Vagina (tissue), 2 donors: ENCODE results near the gene KRT20. TPM values are rescaled to one million over a fixed set of nuclear protein-coding genes. Genes with fewer than 3 reads are reported as not detected.

Source experiments
- DNase-seq, 2 donors: peaks; one replicate each; pipeline ENCODE4 v3.0.0-alpha.2; 2017; ENCODE audit errors: extremely low spot score in 2 of 2
- H3K27ac ChIP-seq: fragments of 200-600 bp; sonication (generic); one replicate; pipeline ENCODE4 v1.5.1; 2019
- H3K27me3 ChIP-seq: fragments of 200-600 bp; sonication (generic); one replicate; pipeline ENCODE4 v1.5.1; 2019
- H3K36me3 ChIP-seq, 2 donors: fragments of 200-600 bp; sonication (generic); one replicate each; pipeline ENCODE4 v1.5.1; 2017 to 2019
- H3K4me1 ChIP-seq: fragments of 200-600 bp; sonication (generic); one replicate; pipeline ENCODE4 v1.5.1; 2019
- H3K4me3 ChIP-seq, 2 donors: fragments of 200-600 bp; sonication (generic); 1 replicate in 1 of 2; 2 replicates in 1 of 2; pipeline ENCODE4 v1.5.1; 2016 to 2019
- H3K9me3 ChIP-seq: fragments of 200-600 bp; sonication (generic); one replicate; pipeline ENCODE4 v1.5.1; 2019
- CTCF ChIP-seq, 3 experiments: fragments of 450-650 bp in 2 of 3; fragments of 200-600 bp in 1 of 3; sonication (generic) in 1 of 3; IDR thresholded peaks; one replicate each; pipeline ENCODE4 v1.5.1; 2017 to 2019; ENCODE audit warnings: antibody characterized with exemption in 3 of 3, mild to moderate bottlenecking in 2 of 3, moderate library complexity in 2 of 3
- POLR2A ChIP-seq, 2 donors: fragments of 450-650 bp; IDR thresholded peaks; one replicate each; pipeline ENCODE4 v1.6.1; 2017; ENCODE audit warnings: antibody characterized with exemption in 2 of 2, mild to moderate bottlenecking in 2 of 2, moderate library complexity in 2 of 2
- POLR2AphosphoS5 ChIP-seq, 2 donors: sonication (generic); formaldehyde crosslinking; IDR thresholded peaks; one replicate each; pipeline ENCODE4 v1.9.0; 2017; ENCODE audit warnings: antibody characterized with exemption in 2 of 2, mild to moderate bottlenecking in 2 of 2, low read depth in 1 of 2; ENCODE audit not compliant: insufficient read depth in 1 of 2
- intact Hi-C: fragments of 100-400 bp; cut with DNase I; formaldehyde crosslinking; loops from one replicate; pipeline ENCODE4 v1.15.1; 2023
- total RNA-seq: library from RNA; depleted of rRNA; stranded (reverse); fragments of >200 nt; gene quantifications from one replicate; pipeline ENCODE4 v1.2.3, GENCODE V29; 2016

KRT20 gene
- total RNA-seq, 1 donor from 2014 or later, result not detected

GRCh38 chr17:40828454-40829044 is 56.5 kb downstream of the KRT20 start:
- Histone ChIP-seq H3K9me3 (no peaks in the 10 kb centered on the region), H3K27me3 (no peaks in the 10 kb centered on the region), H3K4me3 (no peak overlapping the region), H3K36me3 (no peaks in the 10 kb centered on the region), H3K27ac (no peak overlapping the region), H3K4me1 (no peaks in the 10 kb centered on the region)
- intact Hi-C loops, result no loop called here
- DNase-seq, result no peak
- TF ChIP-seq CTCF (IDR thresholded peaks at IDR 0.05) (no peak), POLR2A (IDR thresholded peaks at IDR 0.05) (no peak), POLR2AphosphoS5 (IDR thresholded peaks at IDR 0.05; ENCODE audit: insufficient read depth in 1 of 2, low read depth in 1 of 2) (no peak)

- H3K4me3 ChIP-seq, result no peak overlapping the region
- TF ChIP-seq CTCF (IDR thresholded peaks at IDR 0.05), result no peak
- TF ChIP-seq POLR2AphosphoS5 (IDR thresholded peaks at IDR 0.05; ENCODE audit: insufficient read depth in 1 of 2, low read depth in 1 of 2), result no peak
- no peak for TF ChIP-seq POLR2A (IDR thresholded peaks at IDR 0.05)
Measured at GRCh38 chr17:40827746-40828453, 57.1 kb downstream of the KRT20 start.

More at GRCh38 chr17:40827746-40828453, 57.1 kb downstream of the KRT20 start:
- Histone ChIP-seq H3K36me3 (no peaks in the 10 kb centered on the region), H3K27me3 (no peaks in the 10 kb centered on the region), H3K4me1 (no peaks in the 10 kb centered on the region), H3K9me3 (no peaks in the 10 kb centered on the region), H3K27ac (no peak overlapping the region)
- DNase-seq, result no peak
- intact Hi-C loops, result no loop called here

Other genes starting within 250 kb of the KRT20 start
- gene SMARCE1, start 237.4 kb downstream of the KRT20 start, total RNA-seq, result 96.3 TPM
- gene KRT222, start 220.1 kb downstream of the KRT20 start, total RNA-seq, result not detected
- gene KRT24, start 181.5 kb downstream of the KRT20 start, total RNA-seq, result 1.5 TPM
- not detected for gene KRT25, start 129.9 kb downstream of the KRT20 start, total RNA-seq
- not detected for gene KRT26, start 113.0 kb downstream of the KRT20 start, total RNA-seq
- not detected for gene KRT27, start 102.7 kb downstream of the KRT20 start, total RNA-seq
- gene KRT28, start 85.3 kb downstream of the KRT20 start, total RNA-seq, result not detected
- 919 TPM for gene KRT10, start 62.6 kb downstream of the KRT20 start, total RNA-seq
- gene KRT12, start 18.0 kb downstream of the KRT20 start, total RNA-seq, result not detected
- gene KRT23, start 52.4 kb upstream of the KRT20 start, total RNA-seq, result 0.98 TPM
- gene KRT39, start 81.7 kb upstream of the KRT20 start, total RNA-seq, result not detected
- gene KRT40, start 99.1 kb upstream of the KRT20 start, total RNA-seq, result not detected
- gene KRTAP3-3, start 108.9 kb upstream of the KRT20 start, total RNA-seq, result not detected
- not detected for gene KRTAP3-2, start 114.7 kb upstream of the KRT20 start, total RNA-seq
- not detected for gene KRTAP3-1, start 123.9 kb upstream of the KRT20 start, total RNA-seq
- not detected for gene KRTAP1-5, start 142.0 kb upstream of the KRT20 start, total RNA-seq
- not detected for gene KRTAP1-4, start 145.0 kb upstream of the KRT20 start, total RNA-seq
- not detected for gene KRTAP1-3, start 149.6 kb upstream of the KRT20 start, total RNA-seq
- gene KRTAP1-1, start 156.2 kb upstream of the KRT20 start, total RNA-seq, result not detected
- not detected for gene KRTAP2-1, start 162.1 kb upstream of the KRT20 start, total RNA-seq
- gene KRTAP2-2, start 170.0 kb upstream of the KRT20 start, total RNA-seq, result not detected
- not detected for gene KRTAP2-3, start 174.9 kb upstream of the KRT20 start, total RNA-seq
- gene KRTAP2-4, start 180.6 kb upstream of the KRT20 start, total RNA-seq, result not detected
- not detected for gene KRTAP4-7, start 198.9 kb upstream of the KRT20 start, total RNA-seq
- not detected for gene KRTAP4-8, start 212.9 kb upstream of the KRT20 start, total RNA-seq
- gene KRTAP4-16, start 217.0 kb upstream of the KRT20 start, total RNA-seq, result not detected
- gene KRTAP4-9, start 220.1 kb upstream of the KRT20 start, total RNA-seq, result not detected
- gene KRTAP4-11, start 233.1 kb upstream of the KRT20 start, total RNA-seq, result not detected
- gene KRTAP4-12, start 238.9 kb upstream of the KRT20 start, total RNA-seq, result not detected